Stomach smooth muscle (tissue), 2 donors: ENCODE data around the gene DPYSL5.

Source experiments
- H3K27ac ChIP-seq: one replicate; pipeline ENCODE4 v1.7.0; 2013; ENCODE audit warnings: mild to moderate bottlenecking, low read length, inconsistent platforms
- H3K27me3 ChIP-seq, 2 donors: one replicate each; pipeline ENCODE4 v1.7.0; 2013; ENCODE audit warnings: low read length in 2 of 2; ENCODE audit not compliant: insufficient read depth in 2 of 2, control insufficient read depth in 1 of 2
- H3K36me3 ChIP-seq, 2 donors: one replicate each; pipeline ENCODE4 v1.7.0; 2013; ENCODE audit warnings: low read length in 2 of 2; ENCODE audit not compliant: control insufficient read depth in 2 of 2, insufficient read depth in 2 of 2
- H3K4me1 ChIP-seq: one replicate; pipeline ENCODE4 v1.7.0; 2013; ENCODE audit warnings: low read length; ENCODE audit not compliant: control insufficient read depth, insufficient read depth
- H3K4me3 ChIP-seq, 2 donors: one replicate each; pipeline ENCODE4 v1.7.0; 2013; ENCODE audit warnings: low read length in 2 of 2
- H3K9ac ChIP-seq, 2 donors: one replicate each; pipeline ENCODE4 v1.7.0; 2013; ENCODE audit warnings: low read length in 2 of 2, mild to moderate bottlenecking in 1 of 2
- H3K9me3 ChIP-seq, 2 donors: one replicate each; pipeline ENCODE4 v1.7.0; 2013; ENCODE audit warnings: low read length in 2 of 2; ENCODE audit not compliant: control insufficient read depth in 2 of 2
- donor health status: healthy.
- donor health status: Pancreatic carcinoma.

Gene DPYSL5

GRCh38 chr2:26950246-26950645, 102.3 kb downstream of the DPYSL5 start:
- Histone ChIP-seq H3K4me1 (no peaks in the 10 kb centered on the region), H3K27me3 (peaks cover 0 to 25% of the 10 kb centered on the region in 2 donors), H3K36me3 (no peaks in the 10 kb centered on the region), H3K4me3 (no peak overlapping the region), H3K27ac (no peak overlapping the region), H3K9me3 (no peaks in the 10 kb centered on the region), H3K9ac (no peak overlapping the region)

GRCh38 chr2:26951236-26951635, 103.3 kb downstream of the DPYSL5 start:
- Histone ChIP-seq H3K4me3 (no peak overlapping the region), H3K9ac (no peak overlapping the region), H3K27ac (no peak overlapping the region), H3K36me3 (no peaks in the 10 kb centered on the region), H3K4me1 (no peaks in the 10 kb centered on the region), H3K9me3 (no peaks in the 10 kb centered on the region), H3K27me3 (peaks cover 0 to 18% of the 10 kb centered on the region in 2 donors)

GRCh38 chr2:26952374-26952773, 104.4 kb downstream of the DPYSL5 start:
- Histone ChIP-seq H3K27me3 (peaks cover 1 to 13% of the 10 kb centered on the region in 2 donors), H3K4me1 (no peaks in the 10 kb centered on the region), H3K9ac (no peak overlapping the region), H3K9me3 (no peaks in the 10 kb centered on the region), H3K36me3 (no peaks in the 10 kb centered on the region), H3K27ac (no peak overlapping the region), H3K4me3 (no peak overlapping the region)

GRCh38 chr2:26954135-26954534, 106.2 kb downstream of the DPYSL5 start:
- Histone ChIP-seq H3K4me1 (no peaks in the 10 kb centered on the region), H3K36me3 (no peaks in the 10 kb centered on the region), H3K4me3 (no peak overlapping the region), H3K27ac (no peak overlapping the region), H3K9ac (no peak overlapping the region), H3K9me3 (no peaks in the 10 kb centered on the region), H3K27me3 (peaks cover 8 to 12% of the 10 kb centered on the region in 2 donors)

GRCh38 chr2:26957041-26957440, 109.1 kb downstream of the DPYSL5 start:
- Histone ChIP-seq H3K4me1 (no peaks in the 10 kb centered on the region), H3K4me3 (no peak overlapping the region), H3K36me3 (no peaks in the 10 kb centered on the region), H3K27me3 (peaks cover 8 to 11% of the 10 kb centered on the region in 2 donors), H3K27ac (no peak overlapping the region), H3K9me3 (no peaks in the 10 kb centered on the region), H3K9ac (no peak overlapping the region)

GRCh38 chr2:26957534-26957933, 109.6 kb downstream of the DPYSL5 start:
- Histone ChIP-seq H3K36me3 (no peaks in the 10 kb centered on the region), H3K27me3 (peaks cover 8 to 11% of the 10 kb centered on the region in 2 donors), H3K4me3 (no peak overlapping the region), H3K4me1 (no peaks in the 10 kb centered on the region), H3K27ac (no peak overlapping the region), H3K9ac (no peak overlapping the region), H3K9me3 (no peaks in the 10 kb centered on the region)

- H3K4me3 ChIP-seq = no peak overlapping the region
- no peak overlapping the region for H3K9ac ChIP-seq
- no peaks in the 10 kb centered on the region for H3K9me3 ChIP-seq
- H3K27ac ChIP-seq = no peak overlapping the region
- H3K4me1 ChIP-seq = no peaks in the 10 kb centered on the region
- H3K27me3 ChIP-seq = peaks cover 8 to 11% of the 10 kb centered on the region in 2 donors
- no peaks in the 10 kb centered on the region for H3K36me3 ChIP-seq
Observed at GRCh38 chr2:26959331-26959730, 111.4 kb downstream of the DPYSL5 start.

GRCh38 chr2:26964446-26965130, 116.7 kb downstream of the DPYSL5 start:
- H3K27me3 ChIP-seq = peaks cover 0 to 2% of the 10 kb centered on the region in 2 donors

GRCh38 chr2:26968001-26968400, 120.1 kb downstream of the DPYSL5 start:
- H3K27me3 ChIP-seq = no peaks in the 10 kb centered on the region
- H3K36me3 ChIP-seq = no peaks in the 10 kb centered on the region
- peaks cover 13% of the 10 kb centered on the region for H3K4me1 ChIP-seq
- H3K9me3 ChIP-seq = no peaks in the 10 kb centered on the region
- no peak overlapping the region for H3K9ac ChIP-seq
- no peak overlapping the region for H3K27ac ChIP-seq
- no peak overlapping the region for H3K4me3 ChIP-seq

More at GRCh38 chr2:26964446-26965130, 116.7 kb downstream of the DPYSL5 start:
- H3K9ac ChIP-seq = no peak overlapping the region
- H3K9me3 ChIP-seq = no peaks in the 10 kb centered on the region
- no peak overlapping the region for H3K27ac ChIP-seq
- no peak overlapping the region for H3K4me3 ChIP-seq
- H3K4me1 ChIP-seq = no peaks in the 10 kb centered on the region
- H3K36me3 ChIP-seq = no peaks in the 10 kb centered on the region

GRCh38 chr2:26969077-26969844, 121.3 kb downstream of the DPYSL5 start:
- H3K27ac ChIP-seq = no peak overlapping the region
- no peak overlapping the region for H3K4me3 ChIP-seq
- peaks cover 13% of the 10 kb centered on the region for H3K4me1 ChIP-seq
- H3K27me3 ChIP-seq = no peaks in the 10 kb centered on the region
- no peaks in the 10 kb centered on the region for H3K9me3 ChIP-seq
- no peaks in the 10 kb centered on the region for H3K36me3 ChIP-seq
- H3K9ac ChIP-seq = peak overlapping the region in 1 of 2 donors; percentile 29
